Right renal cortex interstitium (tissue), 3 donors: ENCODE measurements around the gene NSG2. TPM values are rescaled to one million over a fixed set of nuclear protein-coding genes. Genes with fewer than 3 reads are reported as not detected.

ENCODE experiments used
- DNase-seq, 3 donors: peaks; one replicate each; pipeline ENCODE4 v3.0.0-alpha.2; 2013; ENCODE audit warnings: low read depth in 3 of 3, low spot score in 2 of 3
- polyA plus RNA-seq, 3 donors: library from polyadenylated mRNA; unstranded; fragments of 120-200 nt; gene quantifications; one replicate each; pipeline ENCODE4 v1.2.1, GENCODE V29; 2013; ENCODE audit not compliant: insufficient read length in 3 of 3

Gene NSG2
- polyA plus RNA-seq, 3 donors: 0.17 to 0.25 (median 0.17) TPM

- no peak for DNase-seq
These were observed 102.0 kb downstream of the NSG2 start for GRCh38 chr5:174147551-174147950.

GRCh38 chr5:174148721-174149120 is 103.2 kb downstream of the NSG2 start:
- DNase-seq: no peak

GRCh38 chr5:174149426-174149825 is 103.9 kb downstream of the NSG2 start:
- DNase-seq: no peak

GRCh38 chr5:174149989-174150388 is 104.5 kb downstream of the NSG2 start:
- DNase-seq: no peak

- no peak for DNase-seq
These were observed 106.2 kb downstream of the NSG2 start for GRCh38 chr5:174151599-174152181.

GRCh38 chr5:174154559-174154958 is 109.1 kb downstream of the NSG2 start:
- no peak for DNase-seq

GRCh38 chr5:174155281-174155680 is 109.8 kb downstream of the NSG2 start:
- no peak for DNase-seq

GRCh38 chr5:174155706-174156105 is 110.2 kb downstream of the NSG2 start:
- no peak for DNase-seq

GRCh38 chr5:174157048-174157447 is 111.5 kb downstream of the NSG2 start:
- DNase-seq: no peak

Other genes starting within 250 kb of the NSG2 start
- gene CPEB4, start 157.4 kb upstream of the NSG2 start, polyA plus RNA-seq: 10 to 100 TPM; 35.2 to 41.7 (median 37.3) TPM
- under 1 TPM in 2 of 3 donors, not detected in 1; 0.12 to 0.19 TPM for gene C5orf47, start 56.5 kb upstream of the NSG2 start, polyA plus RNA-seq